SH-SY5Y (cell line): Measurements from ENCODE around the gene GALNT2.

Experiments used
- GATA2 ChIP-seq: IDR thresholded peaks from 2 replicates; pipeline ENCODE4 v1.6.1; 2011; ENCODE audit warnings: mild to moderate bottlenecking, low read depth, low read length
- GATA3 ChIP-seq: IDR thresholded peaks from 2 replicates; pipeline ENCODE4 v1.6.1; 2011; ENCODE audit warnings: low read depth, mild to moderate bottlenecking, low read length, moderate library complexity

GRCh38 chr1:230091473-230092231, 24.6 kb downstream of the GALNT2 start:
- TF ChIP-seq GATA3 (no peak), GATA2 (no peak)
